GM23338 (cell line): ENCODE measurements around the gene TUBGCP2. TPM values are rescaled to one million over a fixed set of nuclear protein-coding genes. Genes with fewer than 3 reads are reported as not detected.

ENCODE experiments used
- ATAC-seq: fragments of 200-7000 bp; cut with Tn5 transposase; 3 replicates; pipeline ENCODE4 v1.9.1; 2020
- DNase-seq: peaks from one replicate; pipeline ENCODE4 v3.0.0-alpha.2; 2015; ENCODE audit warnings: low spot score
- H2AFZ ChIP-seq: fragments of 200-600 bp; sonication (generic); 2 replicates; pipeline ENCODE4 v1.8.0; 2016; ENCODE audit warnings: antibody characterized with exemption, mild to moderate bottlenecking, moderate library complexity
- H3F3A ChIP-seq: fragments of 200-600 bp; sonication (generic); replicated peaks from 2 replicates; pipeline ENCODE4 v1.8.0; 2017; ENCODE audit warnings: antibody characterized with exemption, mixed run types, low read depth
- H3K27ac ChIP-seq: fragments of 200-600 bp; sonication (generic); 2 replicates; pipeline ENCODE4 v1.6.1; 2016; ENCODE audit warnings: low read depth
- H3K27me3 ChIP-seq: fragments of 200-600 bp; sonication (generic); 2 replicates; pipeline ENCODE4 v1.8.0; 2016; ENCODE audit warnings: mild to moderate bottlenecking, mixed run types, moderate library complexity; ENCODE audit not compliant: insufficient read depth
- H3K36me3 ChIP-seq: fragments of 200-600 bp; sonication (generic); 2 replicates; pipeline ENCODE4 v1.8.0; 2016; ENCODE audit warnings: mild to moderate bottlenecking; ENCODE audit not compliant: insufficient read depth
- H3K4me1 ChIP-seq: fragments of 200-600 bp; sonication (generic); 2 replicates; pipeline ENCODE4 v1.8.0; 2016; ENCODE audit warnings: mild to moderate bottlenecking, moderate library complexity; ENCODE audit not compliant: insufficient read depth
- H3K4me2 ChIP-seq: fragments of 200-600 bp; sonication (generic); 2 replicates; pipeline ENCODE4 v1.7.1; 2017; ENCODE audit warnings: mixed run types
- H3K4me3 ChIP-seq: fragments of 200-600 bp; sonication (generic); 2 replicates; pipeline ENCODE4 v1.6.1; 2016; ENCODE audit warnings: mixed run types
- H3K79me2 ChIP-seq: fragments of 200-600 bp; sonication (generic); replicated peaks from 2 replicates; pipeline ENCODE4 v1.8.0; 2017; ENCODE audit warnings: mild to moderate bottlenecking; ENCODE audit not compliant: insufficient read depth
- H3K9me2 ChIP-seq: fragments of 200-600 bp; sonication (generic); 2 replicates; pipeline ENCODE4 v1.8.0; 2017; ENCODE audit not compliant: insufficient read depth
- H4K20me1 ChIP-seq: fragments of 200-600 bp; sonication (generic); replicated peaks from 2 replicates; pipeline ENCODE4 v1.8.0; 2017; ENCODE audit warnings: mild to moderate bottlenecking; ENCODE audit not compliant: insufficient read depth
- H3K27ac Mint-ChIP-seq: 2 replicates; pipeline ENCODE4 v1.8.0; 2020; ENCODE audit warnings: inconsistent platforms, mild to moderate bottlenecking, moderate library complexity, mixed read lengths
- H3K27me3 Mint-ChIP-seq: 3 replicates; pipeline ENCODE4 v1.8.0; 2022; ENCODE audit warnings: low read depth, mild to moderate bottlenecking, moderate library complexity, mixed read lengths, inconsistent platforms; ENCODE audit not compliant: insufficient read depth, poor library complexity
- H3K36me3 Mint-ChIP-seq: 3 replicates; pipeline ENCODE4 v1.8.0; 2021; ENCODE audit warnings: low read depth, mild to moderate bottlenecking, inconsistent platforms, moderate library complexity, mixed read lengths
- H3K4me1 Mint-ChIP-seq: 3 replicates; pipeline ENCODE4 v1.8.0; 2020; ENCODE audit warnings: mild to moderate bottlenecking, inconsistent platforms, mixed read lengths
- H3K4me3 Mint-ChIP-seq: 3 replicates; pipeline ENCODE4 v1.8.0; 2021; ENCODE audit warnings: moderate library complexity, mild to moderate bottlenecking, inconsistent platforms, mixed read lengths
- H3K9me3 Mint-ChIP-seq: 3 replicates; pipeline ENCODE4 v1.8.0; 2020; ENCODE audit warnings: moderate library complexity, mild to moderate bottlenecking, inconsistent platforms, mixed read lengths
- CREB1 ChIP-seq: fragments of 250-450 bp; sonication (Bioruptor Pico); IDR thresholded peaks from 2 replicates; pipeline ENCODE4 v1.5.0; 2020; ENCODE audit warnings: low read depth, mild to moderate bottlenecking, moderate library complexity
- EZH2 ChIP-seq: fragments of 200-600 bp; sonication (generic); IDR thresholded peaks from one replicate; pipeline ENCODE4 v1.8.0; 2017; ENCODE audit warnings: antibody characterized with exemption, mild to moderate bottlenecking, low read depth; ENCODE audit not compliant: unreplicated experiment
- EZH2phosphoT487 ChIP-seq: fragments of 200-600 bp; sonication (generic); IDR thresholded peaks from one replicate; pipeline ENCODE4 v1.8.1; 2018; ENCODE audit warnings: antibody characterized with exemption; ENCODE audit not compliant: unreplicated experiment
- NANOG ChIP-seq: IDR thresholded peaks from 2 replicates; pipeline ENCODE4 v1.6.1; 2016; ENCODE audit warnings: antibody characterized with exemption, borderline replicate concordance
- POLR2AphosphoS5 ChIP-seq: IDR thresholded peaks from 2 replicates; pipeline ENCODE4 v1.6.1; 2016; ENCODE audit warnings: antibody characterized with exemption, low read depth
- STAT1 ChIP-seq: IDR thresholded peaks from one replicate; pipeline ENCODE4 v1.6.1; 2016; ENCODE audit warnings: antibody characterized with exemption; ENCODE audit not compliant: unreplicated experiment
- ZNF114 ChIP-seq: fragments of 250-450 bp; sonication (Bioruptor Pico); IDR thresholded peaks from 2 replicates; pipeline ENCODE4 v1.5.0; 2020; ENCODE audit warnings: mild to moderate bottlenecking, moderate library complexity
- ZNF331 ChIP-seq: fragments of 250-450 bp; sonication (Bioruptor Pico); IDR thresholded peaks from 2 replicates; pipeline ENCODE4 v1.5.0; 2020; ENCODE audit warnings: low read depth, mild to moderate bottlenecking, moderate library complexity
- polyA plus RNA-seq: library from polyadenylated mRNA; unstranded; fragments of >200 nt; fragmentation: Nextera tagmentation; extraction: Ambion mirVana; gene quantifications from 2 replicates; pipeline ENCODE4 v1.2.1, GENCODE V29; 2016
- total RNA-seq: library from RNA; depleted of rRNA; stranded (reverse); fragments of >200 nt; shearing (Covaris generic); gene quantifications from 2 replicates; pipeline ENCODE4 v1.2.3, GENCODE V29; 2014
- TF ChIP-seq, protein P1 (sequence below): IDR thresholded peaks from 2 replicates; pipeline ENCODE4 v1.6.1; 2016; ENCODE audit warnings: antibody characterized with exemption
- TF ChIP-seq, protein P2 (sequence below): IDR thresholded peaks from one replicate; pipeline ENCODE4 v1.6.1; 2018; ENCODE audit warnings: antibody characterized with exemption; ENCODE audit not compliant: unreplicated experiment
- TF ChIP-seq, protein P3 (sequence below), 2 experiments: fragments of 200-600 bp in 1 of 2; sonication (generic) in 1 of 2; conservative IDR thresholded peaks; 2 replicates each; pipeline versions ENCODE4 v1.5.1 to v1.6.1; 2016 to 2017; ENCODE audit warnings: antibody characterized with exemption in 2 of 2, low read depth in 2 of 2, mild to moderate bottlenecking in 2 of 2, moderate library complexity in 1 of 2

TUBGCP2 gene
- total and polyA plus RNA-seq, 2 experiments from 2014 or later, result 59.6 to 67.7 TPM

DNA sequence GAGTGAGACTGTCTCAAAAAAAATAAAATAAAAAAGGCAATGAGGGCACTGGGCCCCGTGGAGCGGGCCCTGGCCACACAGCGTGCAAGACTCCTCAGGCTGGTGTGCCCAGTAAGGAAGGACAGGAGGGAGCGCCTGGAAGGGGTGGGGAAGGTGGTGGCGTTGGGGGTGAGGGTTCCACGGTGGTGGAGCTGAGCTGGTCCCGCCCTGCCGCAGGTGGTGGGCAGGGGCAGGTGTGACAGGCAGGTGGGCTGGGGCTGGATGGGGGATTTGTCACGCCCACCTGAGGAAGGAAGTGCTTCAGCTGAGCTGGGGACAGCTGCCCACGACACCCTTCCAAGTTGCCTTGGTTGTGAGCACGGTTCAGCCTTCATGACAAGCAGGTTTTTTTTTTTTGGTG, 37.7 kb upstream of the TUBGCP2 start (continued):
- TF ChIP-seq POLR2AphosphoS5, result no peak
- no peak for TF ChIP-seq STAT1
- TF ChIP-seq, protein P1, sequence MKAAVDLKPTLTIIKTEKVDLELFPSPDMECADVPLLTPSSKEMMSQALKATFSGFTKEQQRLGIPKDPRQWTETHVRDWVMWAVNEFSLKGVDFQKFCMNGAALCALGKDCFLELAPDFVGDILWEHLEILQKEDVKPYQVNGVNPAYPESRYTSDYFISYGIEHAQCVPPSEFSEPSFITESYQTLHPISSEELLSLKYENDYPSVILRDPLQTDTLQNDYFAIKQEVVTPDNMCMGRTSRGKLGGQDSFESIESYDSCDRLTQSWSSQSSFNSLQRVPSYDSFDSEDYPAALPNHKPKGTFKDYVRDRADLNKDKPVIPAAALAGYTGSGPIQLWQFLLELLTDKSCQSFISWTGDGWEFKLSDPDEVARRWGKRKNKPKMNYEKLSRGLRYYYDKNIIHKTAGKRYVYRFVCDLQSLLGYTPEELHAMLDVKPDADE, result no peak

DNA sequence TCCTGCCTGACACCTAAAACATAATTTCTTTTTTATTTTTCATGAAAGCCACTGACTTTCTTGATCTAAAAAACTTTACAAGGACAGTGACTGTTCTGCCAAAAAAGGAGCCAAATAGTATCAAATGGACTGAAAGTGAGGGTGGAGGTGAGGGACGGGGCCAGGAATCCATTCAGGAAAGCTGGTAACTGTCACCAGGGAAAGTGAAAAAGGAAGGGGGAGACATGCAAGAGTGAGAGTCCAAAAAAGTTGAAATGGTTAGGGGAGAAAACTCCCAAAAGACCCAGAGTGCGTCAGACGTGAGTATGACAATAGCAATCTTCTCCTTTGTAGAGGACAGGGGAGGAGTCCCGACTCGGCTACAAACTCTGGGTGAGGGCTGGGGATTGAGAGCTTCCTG, 35.6 kb upstream of the TUBGCP2 start:
- H3K36me3 Mint-ChIP-seq, result no peaks in the 10 kb centered on the region
- no peak overlapping the region for H3K27ac Mint-ChIP-seq

DNA sequence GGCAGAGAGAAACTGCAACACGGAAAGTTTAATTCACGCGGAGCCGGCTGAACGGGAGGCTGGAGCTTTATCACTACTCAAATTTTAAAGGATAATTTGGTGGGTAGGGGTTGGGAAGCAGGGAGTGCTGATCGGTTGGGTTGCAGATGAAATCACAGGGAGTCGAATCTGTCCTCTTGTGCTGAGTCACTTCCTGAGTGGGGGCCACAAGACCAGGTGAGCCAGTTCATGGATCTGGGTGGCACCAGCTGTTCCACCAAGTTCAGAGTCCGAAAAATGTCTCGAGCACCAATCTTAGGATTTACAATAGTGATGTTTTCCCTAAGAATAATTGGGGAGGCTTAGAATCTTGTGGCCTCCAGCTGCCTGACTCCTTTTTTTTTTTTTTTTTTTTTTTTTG, 34.9 kb upstream of the TUBGCP2 start:
- Histone ChIP-seq H3K4me3 (no peak overlapping the region), H3K79me2 (no peaks in the 10 kb centered on the region), H3K4me1 (no peaks in the 10 kb centered on the region; the same call in 1 of the 2 replicates), H3K27me3 (no peaks in the 10 kb centered on the region), H4K20me1 (no peaks in the 10 kb centered on the region), H3K36me3 (no peaks in the 10 kb centered on the region), H3F3A (0 out of 2 replicates have a peak, but pooled peaks cover 1% of the 10 kb centered on the region), H3K27ac (no peak overlapping the region), H2AFZ (peak overlapping the region; percentile 28; the same call in 1 of the 2 replicates), H3K9me2 (no peaks in the 10 kb centered on the region), H3K4me2 (no peak overlapping the region)
- Mint-ChIP-seq H3K27ac (no peak overlapping the region), H3K27me3 (peaks cover 17% of the 10 kb centered on the region), H3K4me1 (peaks cover 11% of the 10 kb centered on the region), H3K4me3 (no peak overlapping the region; the same call in 2 of the 3 replicates), H3K36me3 (no peaks in the 10 kb centered on the region), H3K9me3 (peaks cover 5% of the 10 kb centered on the region; the same call in 2 of the 3 replicates)
- ATAC-seq, result no peak
- DNase-seq, result no peak
- TF ChIP-seq NANOG (no peak), POLR2AphosphoS5 (no peak), EZH2 (no peak), STAT1 (no peak)
- TF ChIP-seq, protein P2, sequence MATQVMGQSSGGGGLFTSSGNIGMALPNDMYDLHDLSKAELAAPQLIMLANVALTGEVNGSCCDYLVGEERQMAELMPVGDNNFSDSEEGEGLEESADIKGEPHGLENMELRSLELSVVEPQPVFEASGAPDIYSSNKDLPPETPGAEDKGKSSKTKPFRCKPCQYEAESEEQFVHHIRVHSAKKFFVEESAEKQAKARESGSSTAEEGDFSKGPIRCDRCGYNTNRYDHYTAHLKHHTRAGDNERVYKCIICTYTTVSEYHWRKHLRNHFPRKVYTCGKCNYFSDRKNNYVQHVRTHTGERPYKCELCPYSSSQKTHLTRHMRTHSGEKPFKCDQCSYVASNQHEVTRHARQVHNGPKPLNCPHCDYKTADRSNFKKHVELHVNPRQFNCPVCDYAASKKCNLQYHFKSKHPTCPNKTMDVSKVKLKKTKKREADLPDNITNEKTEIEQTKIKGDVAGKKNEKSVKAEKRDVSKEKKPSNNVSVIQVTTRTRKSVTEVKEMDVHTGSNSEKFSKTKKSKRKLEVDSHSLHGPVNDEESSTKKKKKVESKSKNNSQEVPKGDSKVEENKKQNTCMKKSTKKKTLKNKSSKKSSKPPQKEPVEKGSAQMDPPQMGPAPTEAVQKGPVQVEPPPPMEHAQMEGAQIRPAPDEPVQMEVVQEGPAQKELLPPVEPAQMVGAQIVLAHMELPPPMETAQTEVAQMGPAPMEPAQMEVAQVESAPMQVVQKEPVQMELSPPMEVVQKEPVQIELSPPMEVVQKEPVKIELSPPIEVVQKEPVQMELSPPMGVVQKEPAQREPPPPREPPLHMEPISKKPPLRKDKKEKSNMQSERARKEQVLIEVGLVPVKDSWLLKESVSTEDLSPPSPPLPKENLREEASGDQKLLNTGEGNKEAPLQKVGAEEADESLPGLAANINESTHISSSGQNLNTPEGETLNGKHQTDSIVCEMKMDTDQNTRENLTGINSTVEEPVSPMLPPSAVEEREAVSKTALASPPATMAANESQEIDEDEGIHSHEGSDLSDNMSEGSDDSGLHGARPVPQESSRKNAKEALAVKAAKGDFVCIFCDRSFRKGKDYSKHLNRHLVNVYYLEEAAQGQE, result no peak
- TF ChIP-seq, protein P1, result no peak

More for the DNA sequence above, 35.6 kb upstream of the TUBGCP2 start:
- no peak overlapping the region for H3K27ac ChIP-seq
- Mint-ChIP-seq H3K27me3 (peaks cover 17% of the 10 kb centered on the region), H3K4me1 (peaks cover 11% of the 10 kb centered on the region), H3K9me3 (peaks cover 5% of the 10 kb centered on the region; the same call in 2 of the 3 replicates), H3K4me3 (no peak overlapping the region)
- no peaks in the 10 kb centered on the region for H3K79me2 ChIP-seq
- H3F3A ChIP-seq, result no peaks in the 10 kb centered on the region
- H3K4me3 ChIP-seq, result no peak overlapping the region
- no peaks in the 10 kb centered on the region for H3K36me3 ChIP-seq
- DNase-seq (no peak), ATAC-seq (no peak)
- H3K9me2 ChIP-seq, result no peaks in the 10 kb centered on the region
- no peak overlapping the region for H3K4me2 ChIP-seq
- H3K27me3 ChIP-seq, result no peaks in the 10 kb centered on the region
- H3K4me1 ChIP-seq, result no peaks in the 10 kb centered on the region; the same call in 1 of the 2 replicates
- H4K20me1 ChIP-seq, result no peaks in the 10 kb centered on the region
- no peak overlapping the region for H2AFZ ChIP-seq
- TF ChIP-seq ZNF114 (CRISPR knock-in tag), result no peak
- TF ChIP-seq, protein P1, result no peak
- no peak for TF ChIP-seq ZNF331 (CRISPR knock-in tag)
- TF ChIP-seq STAT1, result no peak
- no peak for TF ChIP-seq CREB1 (CRISPR knock-in tag)
- no peak for TF ChIP-seq EZH2phosphoT487
- TF ChIP-seq POLR2AphosphoS5, result no peak
- TF ChIP-seq, protein P3, sequence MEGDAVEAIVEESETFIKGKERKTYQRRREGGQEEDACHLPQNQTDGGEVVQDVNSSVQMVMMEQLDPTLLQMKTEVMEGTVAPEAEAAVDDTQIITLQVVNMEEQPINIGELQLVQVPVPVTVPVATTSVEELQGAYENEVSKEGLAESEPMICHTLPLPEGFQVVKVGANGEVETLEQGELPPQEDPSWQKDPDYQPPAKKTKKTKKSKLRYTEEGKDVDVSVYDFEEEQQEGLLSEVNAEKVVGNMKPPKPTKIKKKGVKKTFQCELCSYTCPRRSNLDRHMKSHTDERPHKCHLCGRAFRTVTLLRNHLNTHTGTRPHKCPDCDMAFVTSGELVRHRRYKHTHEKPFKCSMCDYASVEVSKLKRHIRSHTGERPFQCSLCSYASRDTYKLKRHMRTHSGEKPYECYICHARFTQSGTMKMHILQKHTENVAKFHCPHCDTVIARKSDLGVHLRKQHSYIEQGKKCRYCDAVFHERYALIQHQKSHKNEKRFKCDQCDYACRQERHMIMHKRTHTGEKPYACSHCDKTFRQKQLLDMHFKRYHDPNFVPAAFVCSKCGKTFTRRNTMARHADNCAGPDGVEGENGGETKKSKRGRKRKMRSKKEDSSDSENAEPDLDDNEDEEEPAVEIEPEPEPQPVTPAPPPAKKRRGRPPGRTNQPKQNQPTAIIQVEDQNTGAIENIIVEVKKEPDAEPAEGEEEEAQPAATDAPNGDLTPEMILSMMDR (conservative IDR thresholded peaks at IDR 0.05; ENCODE audit: low read depth in 2 of 2), result no peak
